H9 (cell line): Measurements from ENCODE around the gene OLR1. TPM values are rescaled to one million over a fixed set of nuclear protein-coding genes. Genes with fewer than 3 reads are reported as not detected.

Experiments used
- DNase-seq: peaks from one replicate; pipeline ENCODE4 v3.0.0-alpha.2; 2017
- H2AFZ ChIP-seq: one replicate; pipeline ENCODE4 v1.6.1; 2013; ENCODE audit warnings: mild to moderate bottlenecking, low read length, control low read depth, moderate library complexity
- H2AK5ac ChIP-seq: 2 replicates; pipeline ENCODE4 v1.6.1; 2013; ENCODE audit warnings: low read length, control low read depth, mixed read lengths; ENCODE audit not compliant: insufficient read length
- H2BK120ac ChIP-seq: one replicate; pipeline ENCODE4 v1.6.1; 2013; ENCODE audit warnings: low read depth, mild to moderate bottlenecking, low read length, control low read depth, inconsistent platforms; ENCODE audit not compliant: poor library complexity, severe bottlenecking
- H2BK12ac ChIP-seq: 2 replicates; pipeline ENCODE4 v1.6.1; 2013; ENCODE audit warnings: low read length, control low read depth, mixed read lengths, low read depth; ENCODE audit not compliant: insufficient read length
- H2BK15ac ChIP-seq: 2 replicates; pipeline ENCODE4 v1.6.1; 2013; ENCODE audit warnings: low read depth, low read length, control low read depth
- H2BK20ac ChIP-seq: one replicate; pipeline ENCODE4 v1.6.1; 2013; ENCODE audit warnings: low read depth, mild to moderate bottlenecking, low read length, control low read depth, inconsistent platforms; ENCODE audit not compliant: poor library complexity, severe bottlenecking
- H2BK5ac ChIP-seq: 2 replicates; pipeline ENCODE4 v1.6.1; 2013; ENCODE audit warnings: low read length, control low read depth, mixed read lengths; ENCODE audit not compliant: insufficient read length
- H3K14ac ChIP-seq: 2 replicates; pipeline ENCODE4 v1.6.1; 2013; ENCODE audit warnings: low read length, control low read depth; ENCODE audit not compliant: insufficient read depth
- H3K18ac ChIP-seq: 2 replicates; pipeline ENCODE4 v1.6.1; 2013; ENCODE audit warnings: low read depth, mild to moderate bottlenecking, mixed read lengths, low read length, control low read depth; ENCODE audit not compliant: insufficient read length
- H3K23ac ChIP-seq: 2 replicates; pipeline ENCODE4 v1.6.1; 2013; ENCODE audit warnings: low read length, control low read depth, mixed read lengths, low read depth; ENCODE audit not compliant: insufficient read length
- H3K23me2 ChIP-seq: 2 replicates; pipeline ENCODE4 v1.6.1; 2013; ENCODE audit warnings: low read depth, mild to moderate bottlenecking, mixed read lengths, low read length, control low read depth; ENCODE audit not compliant: insufficient read length, poor library complexity, severe bottlenecking
- H3K27ac ChIP-seq: 2 replicates; pipeline ENCODE4 v1.5.1; 2013; ENCODE audit warnings: low read length, control low read depth, mixed read lengths, low read depth; ENCODE audit not compliant: insufficient read length
- H3K27me3 ChIP-seq: 2 replicates; pipeline ENCODE4 v1.6.1; 2013; ENCODE audit warnings: low read length, control low read depth, inconsistent platforms; ENCODE audit not compliant: insufficient read depth
- H3K4ac ChIP-seq: 2 replicates; pipeline ENCODE4 v1.6.1; 2013; ENCODE audit warnings: low read depth, mild to moderate bottlenecking, control low read depth, inconsistent platforms, low read length, moderate library complexity
- H3K4me1 ChIP-seq: 2 replicates; pipeline ENCODE4 v1.6.1; 2013; ENCODE audit warnings: low read length, control low read depth, inconsistent platforms; ENCODE audit not compliant: insufficient read depth
- H3K4me2 ChIP-seq: 2 replicates; pipeline ENCODE4 v1.6.1; 2013; ENCODE audit warnings: low read length, control low read depth, mixed read lengths; ENCODE audit not compliant: insufficient read length, insufficient read depth
- H3K56ac ChIP-seq: 2 replicates; pipeline ENCODE4 v1.6.1; 2013; ENCODE audit warnings: low read depth, mild to moderate bottlenecking, mixed read lengths, low read length, control low read depth; ENCODE audit not compliant: insufficient read length
- H3K79me1 ChIP-seq: 2 replicates; pipeline ENCODE4 v1.6.1; 2013; ENCODE audit warnings: low read depth, mild to moderate bottlenecking, moderate library complexity, low read length, control low read depth, inconsistent platforms; ENCODE audit not compliant: insufficient read depth, poor library complexity, severe bottlenecking
- H3K79me2 ChIP-seq: 2 replicates; pipeline ENCODE4 v1.6.1; 2013; ENCODE audit warnings: low read length, control low read depth, inconsistent platforms; ENCODE audit not compliant: insufficient read depth
- H3K9ac ChIP-seq: 2 replicates; pipeline ENCODE4 v1.6.1; 2013; ENCODE audit warnings: low read length, control low read depth, mixed read lengths; ENCODE audit not compliant: insufficient read length; ENCODE audit errors: extremely low read depth
- H3K9me3 ChIP-seq: one replicate; pipeline ENCODE4 v1.6.1; 2013; ENCODE audit warnings: low read depth, low read length, inconsistent platforms; ENCODE audit not compliant: control insufficient read depth
- H3T11ph ChIP-seq: one replicate; pipeline ENCODE4 v1.6.1; 2013; ENCODE audit warnings: mild to moderate bottlenecking, low read length, control low read depth, inconsistent platforms
- H4K20me1 ChIP-seq: one replicate; pipeline ENCODE4 v1.6.1; 2013; ENCODE audit not compliant: control insufficient read depth, insufficient read length, insufficient read depth
- H4K5ac ChIP-seq: 2 replicates; pipeline ENCODE4 v1.6.1; 2013; ENCODE audit warnings: low read depth, mild to moderate bottlenecking, mixed read lengths, low read length, control low read depth; ENCODE audit not compliant: insufficient read length
- H4K8ac ChIP-seq: replicated peaks from 2 replicates; pipeline ENCODE4 v1.6.1; 2013; ENCODE audit warnings: low read length, control low read depth, mixed read lengths, low read depth; ENCODE audit not compliant: insufficient read length
- H4K91ac ChIP-seq: 2 replicates; pipeline ENCODE4 v1.6.1; 2013; ENCODE audit warnings: low read depth, mild to moderate bottlenecking, moderate library complexity, mixed read lengths, low read length, control low read depth; ENCODE audit not compliant: insufficient read length
- H3K27ac Mint-ChIP-seq, 3 experiments: 2 replicates in 2 of 3; 3 replicates in 1 of 3; pipeline ENCODE4 v1.8.0; 2020 to 2021; ENCODE audit warnings: mixed read lengths in 3 of 3, mild to moderate bottlenecking in 1 of 3, moderate library complexity in 1 of 3
- H3K27me3 Mint-ChIP-seq: 2 replicates; pipeline ENCODE4 v1.8.0; 2021; ENCODE audit warnings: low read depth, mild to moderate bottlenecking, moderate library complexity, mixed read lengths
- H3K36me3 Mint-ChIP-seq, 3 experiments: 2 replicates in 2 of 3; 3 replicates in 1 of 3; pipeline ENCODE4 v1.8.0; 2020 to 2021; ENCODE audit warnings: low read depth in 3 of 3, mixed read lengths in 3 of 3; ENCODE audit not compliant: insufficient read depth in 1 of 3
- H3K4me1 Mint-ChIP-seq, 2 experiments: 2 replicates each; pipeline ENCODE4 v1.8.0; 2020; ENCODE audit warnings: mixed read lengths in 2 of 2
- H3K4me3 Mint-ChIP-seq, 2 experiments: 2 replicates in 1 of 2; 3 replicates in 1 of 2; pipeline ENCODE4 v1.8.0; 2020 to 2021; ENCODE audit warnings: mild to moderate bottlenecking in 2 of 2, mixed read lengths in 2 of 2, moderate library complexity in 1 of 2
- H3K9me3 Mint-ChIP-seq, 2 experiments: 2 replicates in 1 of 2; 3 replicates in 1 of 2; pipeline ENCODE4 v1.8.0; 2020; ENCODE audit warnings: mild to moderate bottlenecking in 2 of 2, mixed read lengths in 2 of 2, moderate library complexity in 1 of 2
- CTCF ChIP-seq: fragments of 200-600 bp; sonication (generic); conservative IDR thresholded peaks from 3 replicates; pipeline ENCODE4 v1.8.0; 2021; ENCODE audit warnings: antibody characterized with exemption, mild to moderate bottlenecking
- WGBS: extraction: QIAGEN DNeasy Blood & Tissue Kit; methylation state at CpG from one replicate; pipeline ENCODE4 v1.1.7; 2013; ENCODE audit warnings: missing lambda C conversion rate, low lambda C conversion rate, mixed read lengths; ENCODE audit not compliant: insufficient read length; ENCODE audit errors: extremely low coverage; 5-methylcytosine and 5-hydroxymethylcytosine counted together
- total RNA-seq: library from RNA; stranded (reverse); gene quantifications from 2 replicates; pipeline ENCODE4 v1.2.1, GENCODE V29; 2021

Gene OLR1
- total RNA-seq, 1 experiment from 2014 or later = not detected

GRCh38 chr12:10211940-10212738, 40.2 kb upstream of the OLR1 start:
- no peak overlapping the region for H4K8ac ChIP-seq
- no CpG with 5 or more reads among the region's 40 CpGs for whole genome bisulfite sequencing
- H3K4me2 ChIP-seq = peak overlapping the region; percentile 90
- Mint-ChIP-seq H3K27ac (peak overlapping the region; percentile 93 to 99 (median 99)), H3K4me3 (peak overlapping the region; percentile 96 to 99), H3K9me3 (no peaks in the 10 kb centered on the region; a peak in 1 of 5 replicates), H3K36me3 (no peaks in the 10 kb centered on the region; a peak in 1 of 7 replicates), H3K4me1 (peaks cover 25 to 26% of the 10 kb centered on the region in 2 experiments), H3K27me3 (no peaks in the 10 kb centered on the region)
- no peak overlapping the region for H2BK20ac ChIP-seq
- peaks cover 3% of the 10 kb centered on the region for H4K20me1 ChIP-seq
- H4K5ac ChIP-seq = no peak overlapping the region
- no peak overlapping the region for H3K14ac ChIP-seq
- H3K79me1 ChIP-seq = peaks cover 8% of the 10 kb centered on the region
- H2AK5ac ChIP-seq = no peak overlapping the region
- H2BK15ac ChIP-seq = no peak overlapping the region
- H3K9ac ChIP-seq = peak overlapping the region; percentile 46
- no peak overlapping the region for H2BK5ac ChIP-seq
- peak overlapping the region; percentile 29 for H3K27ac ChIP-seq
- peak; percentile 98 for DNase-seq
- H3K18ac ChIP-seq = peak overlapping the region; percentile 43
- H2AFZ ChIP-seq = no peak overlapping the region
- H4K91ac ChIP-seq = no peak overlapping the region
- no peak overlapping the region for H2BK120ac ChIP-seq
- H3K4me1 ChIP-seq = peaks cover 6% of the 10 kb centered on the region
- H3K27me3 ChIP-seq = no peaks in the 10 kb centered on the region
- no peak overlapping the region for H3K56ac ChIP-seq
- H3K79me2 ChIP-seq = peaks cover 3% of the 10 kb centered on the region; the same call in 1 of the 2 replicates
- no peak overlapping the region for H3T11ph ChIP-seq
- peaks cover 12% of the 10 kb centered on the region for H3K23me2 ChIP-seq
- H3K4ac ChIP-seq = no peak overlapping the region
- H2BK12ac ChIP-seq = no peak overlapping the region
- no peaks in the 10 kb centered on the region for H3K9me3 ChIP-seq
- no peak for TF ChIP-seq CTCF
- no peak overlapping the region for H3K23ac ChIP-seq
